Peyer's patch (tissue), 4 donors: ENCODE results near the gene CORO2A. TPM values are rescaled to one million over a fixed set of nuclear protein-coding genes. Genes with fewer than 3 reads are reported as not detected.

Experiments used
- DNase-seq, 3 donors: peaks; one replicate each; pipeline ENCODE4 v3.0.0-alpha.2; 2017 to 2019
- H3K27ac ChIP-seq, 4 donors: fragments of 200-600 bp; sonication (generic); one replicate each; pipeline ENCODE4 v1.5.1; 2016 to 2019
- H3K27me3 ChIP-seq, 2 donors: fragments of 200-600 bp; sonication (generic); one replicate each; pipeline ENCODE4 v1.5.1; 2019
- H3K36me3 ChIP-seq, 3 donors: fragments of 200-600 bp; sonication (generic); one replicate each; pipeline ENCODE4 v1.5.1; 2016 to 2019
- H3K4me1 ChIP-seq, 4 donors: fragments of 200-600 bp; sonication (generic); one replicate each; pipeline ENCODE4 v1.5.1; 2016 to 2019
- H3K4me3 ChIP-seq, 4 donors: fragments of 200-600 bp; sonication (generic); 1 replicate in 3 of 4; 2 replicates in 1 of 4; pipeline ENCODE4 v1.5.1; 2016 to 2019; ENCODE audit warnings: mild to moderate bottlenecking in 1 of 4
- H3K9me3 ChIP-seq, 4 donors: fragments of 200-600 bp; sonication (generic); one replicate each; pipeline ENCODE4 v1.5.1; 2016 to 2019; ENCODE audit warnings: mild to moderate bottlenecking in 1 of 4
- POLR2A ChIP-seq, 2 donors: fragments of 450-650 bp; IDR thresholded peaks; one replicate each; pipeline ENCODE4 v1.5.1; 2017; ENCODE audit warnings: antibody characterized with exemption in 2 of 2, mild to moderate bottlenecking in 2 of 2, moderate library complexity in 2 of 2
- total RNA-seq, 4 donors: library from RNA; depleted of rRNA; stranded (reverse); fragments of >200 nt; gene quantifications; one replicate each; pipeline ENCODE4 v1.1.0, GENCODE V29; 2016
- TF ChIP-seq, protein P1 (sequence below), 6 experiments: fragments of 450-650 bp in 4 of 6; fragments of 200-600 bp in 2 of 6; sonication (generic) in 1 of 6; IDR thresholded peaks; one replicate each; pipeline ENCODE4 v1.5.1; 2017 to 2019; ENCODE audit warnings: antibody characterized with exemption in 6 of 6, mild to moderate bottlenecking in 3 of 6, moderate library complexity in 1 of 6

Gene CORO2A
- total RNA-seq, 4 donors from 2014 or later = 15.7 to 99.6 (median 91.9) TPM

DNA sequence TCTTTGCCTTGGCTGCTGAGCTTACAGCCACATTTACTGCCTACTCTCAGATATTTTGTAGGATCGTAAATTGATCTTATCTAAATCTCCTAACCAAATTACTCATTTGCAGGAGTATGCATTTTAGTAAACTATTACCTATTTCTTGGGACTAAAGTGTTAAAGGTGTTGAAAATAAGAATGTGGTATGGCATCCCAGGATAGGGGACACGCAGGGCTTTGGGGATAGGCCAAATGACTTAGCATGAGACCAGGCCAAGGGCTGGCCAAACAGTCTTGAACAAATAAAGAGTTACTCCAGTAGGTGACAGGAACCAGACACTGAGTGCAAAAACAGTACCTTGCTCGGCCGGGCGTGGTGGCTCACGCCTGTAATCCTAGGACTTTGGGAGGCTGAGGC lies 37.9 kb upstream of the CORO2A start:
- H3K4me3 ChIP-seq = no peak overlapping the region
- TF ChIP-seq POLR2A (IDR thresholded peaks at IDR 0.05) = no peak
- TF ChIP-seq, protein P1, sequence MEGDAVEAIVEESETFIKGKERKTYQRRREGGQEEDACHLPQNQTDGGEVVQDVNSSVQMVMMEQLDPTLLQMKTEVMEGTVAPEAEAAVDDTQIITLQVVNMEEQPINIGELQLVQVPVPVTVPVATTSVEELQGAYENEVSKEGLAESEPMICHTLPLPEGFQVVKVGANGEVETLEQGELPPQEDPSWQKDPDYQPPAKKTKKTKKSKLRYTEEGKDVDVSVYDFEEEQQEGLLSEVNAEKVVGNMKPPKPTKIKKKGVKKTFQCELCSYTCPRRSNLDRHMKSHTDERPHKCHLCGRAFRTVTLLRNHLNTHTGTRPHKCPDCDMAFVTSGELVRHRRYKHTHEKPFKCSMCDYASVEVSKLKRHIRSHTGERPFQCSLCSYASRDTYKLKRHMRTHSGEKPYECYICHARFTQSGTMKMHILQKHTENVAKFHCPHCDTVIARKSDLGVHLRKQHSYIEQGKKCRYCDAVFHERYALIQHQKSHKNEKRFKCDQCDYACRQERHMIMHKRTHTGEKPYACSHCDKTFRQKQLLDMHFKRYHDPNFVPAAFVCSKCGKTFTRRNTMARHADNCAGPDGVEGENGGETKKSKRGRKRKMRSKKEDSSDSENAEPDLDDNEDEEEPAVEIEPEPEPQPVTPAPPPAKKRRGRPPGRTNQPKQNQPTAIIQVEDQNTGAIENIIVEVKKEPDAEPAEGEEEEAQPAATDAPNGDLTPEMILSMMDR (IDR thresholded peaks at IDR 0.05) = no peak
- peak overlapping the region in 2 of 4 donors; percentile 2 to 72 for H3K27ac ChIP-seq
- peaks cover 0 to 67% (median 19%) of the 10 kb centered on the region in 4 donors for H3K4me1 ChIP-seq
- H3K36me3 ChIP-seq = peaks cover 0 to 24% (median 0%) of the 10 kb centered on the region in 3 donors
- no peaks in the 10 kb centered on the region for H3K27me3 ChIP-seq
- DNase-seq = no peak
- H3K9me3 ChIP-seq = no peaks in the 10 kb centered on the region

DNA sequence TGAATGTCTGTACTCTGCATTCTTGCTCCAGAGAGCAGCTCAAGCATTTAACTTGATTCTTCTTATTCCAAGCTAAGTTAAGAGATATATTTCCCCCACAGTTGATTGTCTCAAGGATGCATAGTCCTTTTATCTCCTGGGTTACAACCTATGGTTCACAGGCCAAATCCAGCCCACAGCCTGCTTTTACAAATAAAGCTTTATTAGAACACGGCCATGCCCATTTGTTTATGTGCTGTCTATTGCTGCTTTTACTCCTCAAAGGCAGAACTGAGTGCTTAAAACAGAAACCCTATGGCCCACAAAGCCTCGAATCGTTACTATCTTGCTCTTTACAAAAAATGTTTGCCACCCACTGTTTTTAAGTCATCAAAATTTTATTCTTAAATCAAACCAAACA lies 37.2 kb upstream of the CORO2A start:
- Histone ChIP-seq H3K27me3 (no peaks in the 10 kb centered on the region), H3K36me3 (peaks cover 0 to 24% (median 0%) of the 10 kb centered on the region in 3 donors), H3K4me3 (no peak overlapping the region), H3K9me3 (no peaks in the 10 kb centered on the region), H3K4me1 (peaks cover 0 to 63% (median 19%) of the 10 kb centered on the region in 4 donors), H3K27ac (peak overlapping the region in 1 of 4 donors; percentile 72)
- no peak for TF ChIP-seq POLR2A (IDR thresholded peaks at IDR 0.05)
- TF ChIP-seq, protein P1 (IDR thresholded peaks at IDR 0.05) = no peak
- DNase-seq = no peak

DNA sequence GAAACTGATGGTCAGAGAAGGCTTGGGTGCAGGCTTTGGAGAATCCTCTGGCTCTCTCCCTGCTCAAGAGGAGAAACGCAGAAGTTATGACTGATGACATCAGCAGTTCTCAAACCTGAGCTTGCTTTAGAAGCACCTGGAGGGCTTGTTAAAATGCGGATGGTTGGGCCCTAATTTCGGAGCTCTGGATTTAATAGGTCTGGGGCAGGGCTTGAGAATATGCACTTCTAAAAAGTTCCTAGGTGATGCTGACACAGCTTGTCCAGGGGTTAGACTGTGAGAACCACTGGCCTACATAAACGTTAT lies 36.6 kb upstream of the CORO2A start:
- no peak for TF ChIP-seq POLR2A (IDR thresholded peaks at IDR 0.05)
- TF ChIP-seq, protein P1 (IDR thresholded peaks at IDR 0.05) = no peak
- no peak overlapping the region for H3K4me3 ChIP-seq
- H3K9me3 ChIP-seq = no peaks in the 10 kb centered on the region
- H3K27ac ChIP-seq = peak overlapping the region in 2 of 4 donors; percentile 54 to 72
- H3K27me3 ChIP-seq = no peaks in the 10 kb centered on the region
- DNase-seq = no peak
- H3K36me3 ChIP-seq = peaks cover 0 to 24% (median 0%) of the 10 kb centered on the region in 3 donors
- H3K4me1 ChIP-seq = peaks cover 0 to 60% (median 19%) of the 10 kb centered on the region in 4 donors

DNA sequence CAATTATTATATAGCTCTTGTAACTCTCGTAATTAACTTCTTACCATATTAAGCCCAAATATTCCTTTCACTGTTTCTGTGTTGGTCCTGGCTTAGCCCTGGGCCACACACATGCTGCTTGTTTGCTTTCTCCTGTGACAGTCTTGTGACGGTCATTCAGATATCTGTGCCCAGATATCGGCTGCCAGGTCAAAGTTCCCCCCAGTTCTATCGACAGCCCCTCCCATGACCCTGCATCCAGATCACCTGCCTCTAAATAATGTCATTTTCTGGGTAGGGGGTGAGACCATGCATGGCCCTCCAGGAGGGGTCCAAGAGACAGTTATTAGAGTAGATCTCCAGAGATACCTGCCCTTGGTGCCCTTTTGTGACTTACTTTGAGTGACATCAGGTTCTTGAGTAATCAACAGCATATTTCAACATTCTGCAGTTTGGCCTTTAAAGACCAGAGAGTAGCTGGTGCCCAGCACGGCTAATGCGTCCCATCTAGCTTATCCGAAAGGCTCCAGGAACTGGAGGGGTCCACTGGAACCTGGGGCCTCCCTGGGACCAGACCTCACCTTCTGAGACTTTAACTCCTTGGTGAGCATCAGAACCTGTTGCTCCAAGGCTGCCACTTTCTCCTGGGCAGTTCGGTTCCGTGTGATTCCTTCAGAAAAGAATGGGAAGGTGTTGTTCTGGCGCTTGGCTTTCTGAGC lies 36.1 kb upstream of the CORO2A start:
- no peak for TF ChIP-seq POLR2A (IDR thresholded peaks at IDR 0.05)
- TF ChIP-seq, protein P1 (IDR thresholded peaks at IDR 0.05) = no peak
- Histone ChIP-seq H3K4me1 (peaks cover 0 to 55% (median 19%) of the 10 kb centered on the region in 4 donors), H3K9me3 (no peaks in the 10 kb centered on the region), H3K27ac (peak overlapping the region in 3 of 4 donors; percentile 40 to 72 (median 54)), H3K27me3 (no peaks in the 10 kb centered on the region), H3K4me3 (peak overlapping the region in 1 of 4 donors; percentile 5), H3K36me3 (peaks cover 0 to 24% (median 0%) of the 10 kb centered on the region in 3 donors)
- DNase-seq = peak in 1 of 3 donors; percentile 59

DNA sequence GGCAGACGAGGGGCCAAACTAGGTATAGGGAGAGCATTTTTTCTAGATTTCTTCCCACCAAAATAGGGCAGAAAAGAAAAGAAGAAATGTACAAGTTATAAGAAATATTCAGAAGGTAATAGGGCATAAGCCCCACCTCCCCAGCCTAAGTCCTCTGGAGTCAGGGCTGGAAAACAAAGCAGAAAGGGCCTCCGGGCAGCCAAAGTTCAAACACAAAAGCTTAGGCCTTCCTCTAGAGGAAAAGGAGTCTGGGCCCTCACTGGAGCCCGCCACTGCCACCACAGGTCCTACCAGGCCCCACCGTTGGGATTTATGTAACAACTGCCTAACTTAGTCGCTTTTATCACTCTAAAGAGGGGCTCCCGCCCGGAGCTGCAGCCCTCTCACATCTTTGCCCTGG lies 35.4 kb upstream of the CORO2A start:
- DNase-seq = no peak
- TF ChIP-seq POLR2A (IDR thresholded peaks at IDR 0.05) = no peak
- TF ChIP-seq, protein P1 (IDR thresholded peaks at IDR 0.05) = no peak
- Histone ChIP-seq H3K4me1 (peaks cover 0 to 48% (median 19%) of the 10 kb centered on the region in 4 donors), H3K27me3 (no peaks in the 10 kb centered on the region), H3K4me3 (peak overlapping the region in 1 of 4 donors; percentile 5), H3K9me3 (no peaks in the 10 kb centered on the region), H3K36me3 (peaks cover 0 to 24% (median 0%) of the 10 kb centered on the region in 3 donors), H3K27ac (peak overlapping the region in 3 of 4 donors; percentile 40 to 72 (median 54))
